HG03045 (cell line): Measurements from ENCODE around the gene HAND1.
A peak's percentile ranks its signal among the peaks of the same experiment; 100 is the strongest.

ENCODE experiments used
- ATAC-seq: cut with Tn5 transposase; IDR thresholded peaks from one replicate; pipeline ENCODE4 v1.9.1; 2021; ENCODE audit warnings: mild to moderate bottlenecking, moderate library complexity; ENCODE audit not compliant: unreplicated experiment

HAND1 gene

GRCh38 chr5:154506049-154506715 is 28.2 kb upstream of the HAND1 start:
- ATAC-seq, result no peak

GRCh38 chr5:154505567-154505966 is 27.5 kb upstream of the HAND1 start:
- no peak for ATAC-seq

- ATAC-seq, result no peak
Measured at GRCh38 chr5:154503698-154504039, 25.6 kb upstream of the HAND1 start.

GRCh38 chr5:154502180-154502579 is 24.2 kb upstream of the HAND1 start:
- no peak for ATAC-seq

GRCh38 chr5:154501566-154501965 is 23.5 kb upstream of the HAND1 start:
- no peak for ATAC-seq

GRCh38 chr5:154498994-154499393 is 21.0 kb upstream of the HAND1 start:
- ATAC-seq, result no peak

GRCh38 chr5:154498591-154498990 is 20.6 kb upstream of the HAND1 start:
- no peak for ATAC-seq

- no peak for ATAC-seq
Measured at GRCh38 chr5:154494036-154494435, 16.0 kb upstream of the HAND1 start.

- ATAC-seq, result no peak
Measured at GRCh38 chr5:154493274-154493673, 15.2 kb upstream of the HAND1 start.

GRCh38 chr5:154491941-154492340 is 13.9 kb upstream of the HAND1 start:
- ATAC-seq, result no peak

- peak; percentile 100 for ATAC-seq
Measured at GRCh38 chr5:154487541-154487940, 9.5 kb upstream of the HAND1 start.

- ATAC-seq, result no peak
Measured at GRCh38 chr5:154486427-154486866, 8.4 kb upstream of the HAND1 start.

- ATAC-seq, result no peak
Measured at GRCh38 chr5:154485850-154486426, 7.9 kb upstream of the HAND1 start.

- no peak for ATAC-seq
Measured at GRCh38 chr5:154485096-154485491, 7.1 kb upstream of the HAND1 start.

- no peak for ATAC-seq
Measured at GRCh38 chr5:154484393-154485095, 6.5 kb upstream of the HAND1 start.

GRCh38 chr5:154483654-154484392 is 5.8 kb upstream of the HAND1 start:
- no peak for ATAC-seq

- no peak for ATAC-seq
Measured at GRCh38 chr5:154482528-154483449, 4.8 kb upstream of the HAND1 start.

- no peak for ATAC-seq
Measured at GRCh38 chr5:154481584-154482381, 3.8 kb upstream of the HAND1 start.

- no peak for ATAC-seq
Measured at GRCh38 chr5:154480847-154481246, 2.8 kb upstream of the HAND1 start.
